AG09319 (cell line): ENCODE results near the gene PPP1R14B.

Experiments used
- DNase-seq: peaks from one replicate; pipeline ENCODE4 v3.0.0-alpha.2; 2010; ENCODE audit warnings: low read depth; ENCODE audit errors: extremely low read depth
- TF ChIP-seq, protein P1 (sequence below): IDR thresholded peaks from 2 replicates; pipeline ENCODE4 v1.5.1; 2011; ENCODE audit warnings: low read depth, mild to moderate bottlenecking, inconsistent platforms, low read length, moderate library complexity

Gene PPP1R14B

GRCh38 chr11:64230171-64230984, 16.4 kb downstream of the PPP1R14B start, which contains the start of gene DNAJC4:
Gene DNAJC4, plus strand, starts transcription at chr11:64230548. Its CDS starts 307 bp downstream, at chr11:64230855.
- TF ChIP-seq, protein P1, sequence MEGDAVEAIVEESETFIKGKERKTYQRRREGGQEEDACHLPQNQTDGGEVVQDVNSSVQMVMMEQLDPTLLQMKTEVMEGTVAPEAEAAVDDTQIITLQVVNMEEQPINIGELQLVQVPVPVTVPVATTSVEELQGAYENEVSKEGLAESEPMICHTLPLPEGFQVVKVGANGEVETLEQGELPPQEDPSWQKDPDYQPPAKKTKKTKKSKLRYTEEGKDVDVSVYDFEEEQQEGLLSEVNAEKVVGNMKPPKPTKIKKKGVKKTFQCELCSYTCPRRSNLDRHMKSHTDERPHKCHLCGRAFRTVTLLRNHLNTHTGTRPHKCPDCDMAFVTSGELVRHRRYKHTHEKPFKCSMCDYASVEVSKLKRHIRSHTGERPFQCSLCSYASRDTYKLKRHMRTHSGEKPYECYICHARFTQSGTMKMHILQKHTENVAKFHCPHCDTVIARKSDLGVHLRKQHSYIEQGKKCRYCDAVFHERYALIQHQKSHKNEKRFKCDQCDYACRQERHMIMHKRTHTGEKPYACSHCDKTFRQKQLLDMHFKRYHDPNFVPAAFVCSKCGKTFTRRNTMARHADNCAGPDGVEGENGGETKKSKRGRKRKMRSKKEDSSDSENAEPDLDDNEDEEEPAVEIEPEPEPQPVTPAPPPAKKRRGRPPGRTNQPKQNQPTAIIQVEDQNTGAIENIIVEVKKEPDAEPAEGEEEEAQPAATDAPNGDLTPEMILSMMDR: no peak
- peak; percentile 45 for DNase-seq

DNA sequence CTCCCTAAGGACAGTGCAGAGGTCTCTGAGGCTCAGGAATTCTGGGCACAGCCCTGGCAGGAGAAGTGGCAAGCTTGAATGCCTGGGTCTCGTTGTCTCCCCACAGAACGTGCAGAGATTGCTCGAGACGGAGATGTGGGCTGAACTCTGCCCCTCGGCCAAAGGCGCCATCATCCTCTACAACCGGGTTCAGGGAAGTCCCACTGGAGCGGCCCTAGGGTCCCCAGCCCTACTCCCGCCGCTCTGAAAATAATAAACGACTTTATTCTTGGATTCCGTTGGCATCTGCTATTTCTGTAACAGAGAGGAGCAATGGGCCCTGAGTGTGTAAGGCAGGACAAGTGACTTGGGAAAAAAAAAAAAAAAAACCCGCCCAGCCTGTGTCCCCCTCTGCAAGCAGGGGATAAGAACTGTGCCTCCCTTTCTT, 17.0 kb downstream of the PPP1R14B start:
- TF ChIP-seq, protein P1: no peak
- DNase-seq: no peak

GRCh38 chr11:64229090-64229743, 17.5 kb downstream of the PPP1R14B start:
- TF ChIP-seq, protein P1: no peak
- DNase-seq: no peak

GRCh38 chr11:64227405-64227956, 19.3 kb downstream of the PPP1R14B start:
- TF ChIP-seq, protein P1: no peak
- no peak for DNase-seq

- TF ChIP-seq, protein P1: no peak
- DNase-seq: no peak
These were observed 20.2 kb downstream of the PPP1R14B start for GRCh38 chr11:64226507-64227051.

DNA sequence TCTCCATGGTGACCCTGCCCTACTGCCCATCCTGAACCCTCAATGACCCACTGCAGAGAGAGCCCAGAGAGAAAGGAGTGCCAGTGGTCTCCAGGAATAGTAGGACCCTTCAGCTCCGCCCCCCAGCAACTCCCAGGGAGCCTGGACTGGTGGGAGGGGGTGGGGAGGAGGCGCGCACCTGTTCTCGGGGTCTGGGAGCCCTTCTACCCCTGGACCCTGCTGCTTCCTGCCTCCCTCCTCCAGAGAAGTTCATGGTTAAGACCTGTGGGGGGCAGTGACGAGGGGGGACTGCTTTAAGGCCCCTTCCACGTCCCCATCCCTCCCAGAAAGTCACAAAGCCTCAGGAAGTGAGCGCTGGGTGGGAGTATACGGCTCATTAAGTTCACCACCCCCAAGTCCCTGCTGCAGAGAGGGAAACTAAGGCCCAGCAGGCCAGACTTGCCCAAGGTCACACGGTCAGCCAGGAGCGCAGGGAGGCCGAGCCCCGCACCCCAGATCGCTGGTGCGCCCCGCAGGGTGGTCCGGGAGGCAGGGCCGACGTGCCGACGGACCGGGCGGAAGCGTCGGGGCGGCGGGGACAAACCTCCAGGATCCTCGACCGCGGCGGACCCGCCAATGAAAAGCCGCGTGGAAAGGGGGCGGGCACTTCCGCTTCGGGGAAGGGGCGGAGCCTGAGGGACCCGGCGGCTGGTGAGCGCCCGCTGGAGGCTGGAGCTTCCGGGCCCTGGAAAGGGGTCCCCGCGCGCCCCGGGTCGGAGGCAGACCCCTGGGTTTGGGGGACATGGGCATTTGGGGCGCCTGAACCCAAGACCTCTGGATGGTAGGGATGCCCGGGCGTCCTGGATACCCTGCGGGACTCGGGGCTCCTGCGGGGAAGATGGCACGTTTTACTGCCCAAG, 20.9 kb downstream of the PPP1R14B start, which contains the start of the genes NUDT22 and TRPT1:
Gene NUDT22, plus strand, starts transcription at position 667 of the 899 bp plus-strand sequence. CDS start 379 bp downstream, outside the sequence.
Gene TRPT1, minus strand, starts transcription at position 579 of the 899 bp plus-strand sequence. Its CDS starts 326 bp downstream, at position 253.
- no peak for DNase-seq
- TF ChIP-seq, protein P1: peak; percentile 32
